ENCODE data around the gene CEP85.

CEP85 gene

GRCh38 chr1:26293911-26294463 is 60.0 kb downstream of the CEP85 start:
- TF ChIP-seq TAF1 (IDR thresholded peaks at IDR 0.05; ENCODE audit: borderline replicate concordance, low read depth, low read length) (no peak), POLR2AphosphoS5 (IDR thresholded peaks at IDR 0.05; ENCODE audit: low read depth, low read length) (no peak), POLR2A (IDR thresholded peaks at IDR 0.05; ENCODE audit: low read depth, low read length) (no peak)
- FAIRE-seq: no peak
- no peak for DNase-seq (ENCODE audit: insufficient read length)

GRCh38 chr1:26295194-26296138 is 61.5 kb downstream of the CEP85 start:
- FAIRE-seq: no peak
- no peak for TF ChIP-seq TAF1 (IDR thresholded peaks at IDR 0.05; ENCODE audit: borderline replicate concordance, low read depth, low read length)
- no peak for TF ChIP-seq POLR2A (IDR thresholded peaks at IDR 0.05; ENCODE audit: low read depth, low read length)
- TF ChIP-seq POLR2AphosphoS5 (IDR thresholded peaks at IDR 0.05; ENCODE audit: low read depth, low read length): no peak
- no peak for DNase-seq (ENCODE audit: insufficient read length)

- FAIRE-seq (no peak), DNase-seq (ENCODE audit: insufficient read length) (no peak)
- TF ChIP-seq TAF1 (IDR thresholded peaks at IDR 0.05; ENCODE audit: borderline replicate concordance, low read depth, low read length): no peak
- no peak for TF ChIP-seq POLR2AphosphoS5 (IDR thresholded peaks at IDR 0.05; ENCODE audit: low read depth, low read length)
- no peak for TF ChIP-seq POLR2A (IDR thresholded peaks at IDR 0.05; ENCODE audit: low read depth, low read length)
These were observed 62.5 kb downstream of the CEP85 start for GRCh38 chr1:26296340-26297056.

GRCh38 chr1:26297057-26297790 is 63.2 kb downstream of the CEP85 start:
- FAIRE-seq (no peak), DNase-seq (ENCODE audit: insufficient read length) (no peak)
- no peak for TF ChIP-seq TAF1 (IDR thresholded peaks at IDR 0.05; ENCODE audit: borderline replicate concordance, low read depth, low read length)

- no peak for FAIRE-seq
- TF ChIP-seq POLR2A (IDR thresholded peaks at IDR 0.05; ENCODE audit: low read depth, low read length) (no peak), TAF1 (IDR thresholded peaks at IDR 0.05; ENCODE audit: borderline replicate concordance, low read depth, low read length) (no peak), POLR2AphosphoS5 (IDR thresholded peaks at IDR 0.05; ENCODE audit: low read depth, low read length) (no peak)
- no peak for DNase-seq (ENCODE audit: insufficient read length)
These were observed 63.8 kb downstream of the CEP85 start for GRCh38 chr1:26297791-26298124.

GRCh38 chr1:26300578-26301275 is 66.7 kb downstream of the CEP85 start:
- TF ChIP-seq TAF1 (IDR thresholded peaks at IDR 0.05; ENCODE audit: borderline replicate concordance, low read depth, low read length) (no peak), POLR2AphosphoS5 (IDR thresholded peaks at IDR 0.05; ENCODE audit: low read depth, low read length) (no peak)
- DNase-seq (ENCODE audit: insufficient read length) (no peak), FAIRE-seq (no peak)

- FAIRE-seq (no peak), DNase-seq (ENCODE audit: insufficient read length) (no peak)
These were observed 68.9 kb downstream of the CEP85 start for GRCh38 chr1:26302733-26303405.

GRCh38 chr1:26305667-26306289 is 71.8 kb downstream of the CEP85 start:
- TF ChIP-seq POLR2AphosphoS5 (IDR thresholded peaks at IDR 0.05; ENCODE audit: low read depth, low read length): no peak
- TF ChIP-seq POLR2A (IDR thresholded peaks at IDR 0.05; ENCODE audit: low read depth, low read length): no peak
- no peak for TF ChIP-seq TAF1 (IDR thresholded peaks at IDR 0.05; ENCODE audit: borderline replicate concordance, low read depth, low read length)
- FAIRE-seq (no peak), DNase-seq (ENCODE audit: insufficient read length) (no peak)

More at GRCh38 chr1:26302733-26303405, 68.9 kb downstream of the CEP85 start:
- TF ChIP-seq POLR2A (IDR thresholded peaks at IDR 0.05; ENCODE audit: low read depth, low read length) (no peak), TAF1 (IDR thresholded peaks at IDR 0.05; ENCODE audit: borderline replicate concordance, low read depth, low read length) (no peak), POLR2AphosphoS5 (IDR thresholded peaks at IDR 0.05; ENCODE audit: low read depth, low read length) (no peak)

- DNase-seq (ENCODE audit: insufficient read length) (peak; percentile 99), FAIRE-seq (peak; percentile 99)
- TF ChIP-seq POLR2A (IDR thresholded peaks at IDR 0.05; ENCODE audit: low read depth, low read length) (peak; percentile 43; the same call in 1 of the 2 replicates), TAF1 (IDR thresholded peaks at IDR 0.05; ENCODE audit: borderline replicate concordance, low read depth, low read length) (no peak), POLR2AphosphoS5 (IDR thresholded peaks at IDR 0.05; ENCODE audit: low read depth, low read length) (0 out of 2 replicates have a peak, but pooled peaks have one; percentile 34)
These were observed 72.6 kb downstream of the CEP85 start, which contains the start of gene UBXN11 for GRCh38 chr1:26306290-26307229. Gene UBXN11, minus strand, starts transcription at chr1:26306636. Its CDS starts 3,753 bp downstream, at chr1:26302883.

Data from GM12892 (cell line).